Spleen (tissue), 13 donors: ENCODE measurements around the gene KDM5B. TPM values are rescaled to one million over a fixed set of nuclear protein-coding genes. Genes with fewer than 3 reads are reported as not detected.

Source experiments
- DNase-seq: peaks from one replicate; pipeline ENCODE4 v3.0.0-alpha.2; 2020
- H3K27ac ChIP-seq, 8 donors: fragments of 200-600 bp; sonication (generic) in 7 of 8; 1 replicate in 4 of 8; 2 replicates in 4 of 8; pipeline versions ENCODE4 v1.5.0 to v1.8.0; 2016 to 2021; ENCODE audit warnings: inconsistent platforms in 4 of 8, mild to moderate bottlenecking in 4 of 8, moderate library complexity in 1 of 8
- H3K27me3 ChIP-seq, 7 donors: fragments of 200-600 bp; sonication (generic) in 6 of 7; replicated peaks in 1 of 7; 1 replicate in 4 of 7; 2 replicates in 3 of 7; pipeline versions ENCODE4 v1.5.0 to v1.8.0; 2016 to 2021; ENCODE audit warnings: inconsistent platforms in 3 of 7, mild to moderate bottlenecking in 1 of 7
- H3K36me3 ChIP-seq, 6 donors: fragments of 200-600 bp; sonication (generic) in 5 of 6; 1 replicate in 4 of 6; 2 replicates in 2 of 6; pipeline versions ENCODE4 v1.5.0 to v1.8.0; 2016 to 2021; ENCODE audit warnings: inconsistent platforms in 2 of 6
- H3K4me1 ChIP-seq, 6 donors: fragments of 200-600 bp; sonication (generic) in 5 of 6; 1 replicate in 3 of 6; 2 replicates in 3 of 6; pipeline versions ENCODE4 v1.5.0 to v1.8.0; 2016 to 2021; ENCODE audit warnings: inconsistent platforms in 3 of 6
- H3K4me3 ChIP-seq, 8 donors: fragments of 200-600 bp; sonication (generic) in 7 of 8; 1 replicate in 4 of 8; 2 replicates in 4 of 8; pipeline versions ENCODE4 v1.5.0 to v1.8.0; 2016 to 2021; ENCODE audit warnings: inconsistent platforms in 4 of 8, mild to moderate bottlenecking in 4 of 8, moderate library complexity in 2 of 8
- H3K9me3 ChIP-seq, 8 donors: fragments of 200-600 bp; sonication (generic) in 7 of 8; 1 replicate in 4 of 8; 2 replicates in 4 of 8; pipeline versions ENCODE4 v1.5.0 to v1.8.0; 2016 to 2021; ENCODE audit warnings: inconsistent platforms in 4 of 8
- POLR2A ChIP-seq, 3 donors: fragments of 450-650 bp; IDR thresholded peaks; one replicate each; pipeline ENCODE4 v1.5.1; 2017; ENCODE audit warnings: antibody characterized with exemption in 3 of 3, mild to moderate bottlenecking in 1 of 3
- POLR2AphosphoS5 ChIP-seq, 3 donors: sonication (generic); formaldehyde crosslinking; IDR thresholded peaks; one replicate each; pipeline ENCODE4 v1.5.1; 2017; ENCODE audit warnings: antibody characterized with exemption in 3 of 3
- WGBS, 5 donors: extraction: QIAGEN DNeasy Blood & Tissue Kit in 3 of 5; methylation state at CpG; one replicate each; pipeline versions ENCODE4 v1.1.5 to v1.1.7; 2013 to 2018; 5-methylcytosine and 5-hydroxymethylcytosine counted together
- intact Hi-C: fragments of 100-400 bp; cut with DNase I; formaldehyde crosslinking; loops from one replicate; pipeline ENCODE4 v1.15.0; 2023; ENCODE audit warnings: low total_unique reads
- long read RNA-seq, 2 donors: transcript quantifications; one replicate each; lab custom pipeline, GENCODE V29; 2026
- polyA plus RNA-seq, 3 donors: library from polyadenylated mRNA; stranded (reverse); fragments of 200-250 nt; gene quantifications; one replicate each; pipeline ENCODE4 v1.2.1, GENCODE V29; 2013
- total RNA-seq, 7 donors: library from RNA; depleted of rRNA in 3 of 7; stranded (reverse); fragments of >200 nt in 3 of 7; fragmentation: NEBNext Ultra II Directional in 4 of 7; extraction: Animal tissue kit (Norgen Biotek cat#: 25700) in 4 of 7; gene quantifications; one replicate each; pipeline versions ENCODE4 v1.1.0 to v1.2.1, GENCODE V29; 2016 to 2021
- TF ChIP-seq, protein P1 (sequence below), 11 experiments: fragments of 200-600 bp in 7 of 11; fragments of 450-650 bp in 4 of 11; sonication (generic) in 4 of 11; IDR thresholded peaks in 8 of 11; conservative IDR thresholded peaks in 3 of 11; 1 replicate in 7 of 11; 2 replicates in 4 of 11; pipeline versions ENCODE4 v1.4.0 to v1.8.0; 2016 to 2021; ENCODE audit warnings: antibody characterized with exemption in 11 of 11, inconsistent platforms in 4 of 11, mild to moderate bottlenecking in 1 of 11
- donor health status: healthy with polysubstance abuse.
- donor health status: DM: no; HTN: no; CAD: no; lungs with moderate emphysema.
- donor health status: DM: no; HTN: no; CAD: no.
- donor health status: Bipolar disorder and iron deficiency.
- donor health status: healthy.
- donor health status: DM: no; HTN: no; CAD: no.
- donor health status: DM: yes; HTN: yes; CAD: no.

KDM5B gene
- 10 to 100 TPM; 45.4 to 71.9 (median 59.4) TPM for total RNA-seq
- polyA plus RNA-seq = 1 to 10 TPM; 7.7 to 8.9 (median 8.4) TPM
- long read RNA-seq, donor 1, transcript KDM5B-229 (1 exons, 3,141 nt) = major isoform, 10 of 17 reads
- long read RNA-seq, donor 1, partial matches to known transcripts = 0 of 17 reads
- long read RNA-seq, donor 1, other reads (novel, unspliced or antisense) = 0 of 17 reads
- long read RNA-seq, donor 2, partial matches to known transcripts = 0 of 9 reads
- long read RNA-seq, donor 2, other reads (novel, unspliced or antisense) = 0 of 9 reads

DNA sequence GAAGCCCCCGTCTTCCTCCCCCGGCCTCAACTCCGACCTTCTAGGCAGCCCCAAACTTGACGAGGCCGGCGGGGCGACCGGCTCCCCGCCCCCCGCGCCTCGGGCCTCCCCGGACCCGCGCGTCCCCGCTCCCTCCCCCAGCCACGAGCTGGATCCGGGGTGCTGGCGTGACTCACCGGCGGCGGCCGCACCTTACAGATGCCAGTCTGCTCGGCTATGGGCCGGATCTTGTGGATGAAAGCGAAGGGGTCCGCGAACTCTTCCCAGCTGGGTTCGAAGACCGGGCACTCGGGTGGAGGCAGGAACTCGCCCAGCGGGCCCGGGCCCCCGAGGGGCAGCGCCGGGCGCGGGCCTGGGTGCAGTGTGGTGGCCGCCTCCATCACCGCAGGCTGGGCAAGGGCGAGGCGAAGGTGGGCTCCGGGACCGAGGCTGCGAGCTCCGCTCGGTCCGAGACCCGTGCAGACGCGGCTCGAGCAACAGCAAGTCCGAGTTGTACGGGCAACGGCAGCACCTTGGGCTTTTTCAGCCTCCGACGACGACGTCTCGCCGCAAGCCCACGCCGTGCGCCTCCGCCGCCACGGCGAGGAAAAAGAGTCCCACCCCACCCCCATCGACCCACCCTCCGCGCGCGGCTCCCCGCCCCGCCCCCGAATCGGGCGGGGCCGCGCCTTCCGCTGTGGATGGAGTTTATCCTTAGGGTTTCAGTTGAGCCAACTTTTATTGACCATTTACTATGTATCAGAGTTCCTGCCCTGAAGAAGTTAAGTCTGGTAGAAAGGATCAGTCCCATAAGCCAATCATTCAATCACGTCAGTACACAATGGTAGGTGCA lies at the start of gene KDM5B:
Gene KDM5B (minus strand): TSS at position 496 of the 832 bp plus-strand sequence. CDS start 116 bp downstream, at position 380.
- Histone ChIP-seq H3K4me3 (peak within 1 kb of the TSS; percentile 70 to 99 (median 95)), H3K27me3 (peaks cover 0 to 3% (median 0%) of the 10 kb centered on the region in 7 donors), H3K27ac (peak within 1 kb of the TSS; percentile 73 to 93 (median 90)), H3K9me3 (no peaks in the 10 kb centered on the region), H3K36me3 (no peaks in the 10 kb centered on the region), H3K4me1 (peaks cover 5 to 72% (median 53%) of the 10 kb centered on the region in 6 donors)
- WGBS, 5 donors = 1 to 2% (median 1%) methylated on average over 22 to 84 of the region's 84 CpGs
- intact Hi-C loops = loop anchor here (10.0 kb wide), 1 partner anchor 197 kb away; the partner anchor contains the start of gene TMEM183A
- DNase-seq = peak; percentile 92
- peak in 1 of 3 donors; percentile 73 for TF ChIP-seq POLR2A (IDR thresholded peaks at IDR 0.05)
- peak; percentile 93 to 94 (median 94) for TF ChIP-seq POLR2AphosphoS5 (IDR thresholded peaks at IDR 0.05)
- TF ChIP-seq, protein P1, sequence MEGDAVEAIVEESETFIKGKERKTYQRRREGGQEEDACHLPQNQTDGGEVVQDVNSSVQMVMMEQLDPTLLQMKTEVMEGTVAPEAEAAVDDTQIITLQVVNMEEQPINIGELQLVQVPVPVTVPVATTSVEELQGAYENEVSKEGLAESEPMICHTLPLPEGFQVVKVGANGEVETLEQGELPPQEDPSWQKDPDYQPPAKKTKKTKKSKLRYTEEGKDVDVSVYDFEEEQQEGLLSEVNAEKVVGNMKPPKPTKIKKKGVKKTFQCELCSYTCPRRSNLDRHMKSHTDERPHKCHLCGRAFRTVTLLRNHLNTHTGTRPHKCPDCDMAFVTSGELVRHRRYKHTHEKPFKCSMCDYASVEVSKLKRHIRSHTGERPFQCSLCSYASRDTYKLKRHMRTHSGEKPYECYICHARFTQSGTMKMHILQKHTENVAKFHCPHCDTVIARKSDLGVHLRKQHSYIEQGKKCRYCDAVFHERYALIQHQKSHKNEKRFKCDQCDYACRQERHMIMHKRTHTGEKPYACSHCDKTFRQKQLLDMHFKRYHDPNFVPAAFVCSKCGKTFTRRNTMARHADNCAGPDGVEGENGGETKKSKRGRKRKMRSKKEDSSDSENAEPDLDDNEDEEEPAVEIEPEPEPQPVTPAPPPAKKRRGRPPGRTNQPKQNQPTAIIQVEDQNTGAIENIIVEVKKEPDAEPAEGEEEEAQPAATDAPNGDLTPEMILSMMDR (IDR thresholded peaks at IDR 0.05 in 8 of 11, conservative IDR thresholded peaks at IDR 0.05 in 3 of 11) = peak in 1 of 11 experiments; percentile 11

DNA sequence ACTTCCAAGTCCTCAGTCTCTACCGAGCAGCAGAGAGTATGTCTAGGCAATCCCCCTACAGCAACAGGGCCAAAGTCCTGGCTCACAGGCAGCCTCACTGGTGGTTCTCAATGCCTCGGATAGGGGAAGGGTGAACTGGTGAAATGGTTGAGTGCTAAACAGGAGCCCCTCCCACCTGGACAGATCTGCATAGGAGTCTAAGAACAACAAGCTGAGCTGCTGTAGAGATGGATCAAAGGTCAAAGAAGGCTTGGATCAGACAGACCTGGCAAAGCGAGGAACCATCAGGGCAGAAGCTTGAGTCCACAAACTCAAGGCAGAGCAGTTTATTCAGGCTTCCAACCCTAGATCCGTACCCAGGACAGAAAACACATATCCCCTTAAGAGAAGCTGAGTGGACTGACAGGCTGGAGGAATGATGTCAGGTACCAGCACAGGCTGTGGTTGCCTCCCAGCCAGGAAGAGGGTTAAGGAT lies 49.0 kb upstream of the KDM5B start:
- intact Hi-C loops = no loop called here
- DNase-seq = no peak
- no peaks in the 10 kb centered on the region for H3K36me3 ChIP-seq
- H3K27me3 ChIP-seq = peaks cover 0 to 23% (median 0%) of the 10 kb centered on the region in 7 donors
- no peaks in the 10 kb centered on the region for H3K9me3 ChIP-seq
- TF ChIP-seq POLR2A (IDR thresholded peaks at IDR 0.05) (no peak), POLR2AphosphoS5 (IDR thresholded peaks at IDR 0.05) (no peak)
- TF ChIP-seq, protein P1 (IDR thresholded peaks at IDR 0.05 in 8 of 11, conservative IDR thresholded peaks at IDR 0.05 in 3 of 11) = no peak
- peaks cover 5 to 61% (median 29%) of the 10 kb centered on the region in 6 donors for H3K4me1 ChIP-seq
- H3K4me3 ChIP-seq = no peak overlapping the region
- 57 to 73% (median 65%) methylated on average over 4 of the region's 4 CpGs for WGBS, 5 donors
- peak overlapping the region in 2 of 8 donors; percentile 42 to 74 for H3K27ac ChIP-seq

DNA sequence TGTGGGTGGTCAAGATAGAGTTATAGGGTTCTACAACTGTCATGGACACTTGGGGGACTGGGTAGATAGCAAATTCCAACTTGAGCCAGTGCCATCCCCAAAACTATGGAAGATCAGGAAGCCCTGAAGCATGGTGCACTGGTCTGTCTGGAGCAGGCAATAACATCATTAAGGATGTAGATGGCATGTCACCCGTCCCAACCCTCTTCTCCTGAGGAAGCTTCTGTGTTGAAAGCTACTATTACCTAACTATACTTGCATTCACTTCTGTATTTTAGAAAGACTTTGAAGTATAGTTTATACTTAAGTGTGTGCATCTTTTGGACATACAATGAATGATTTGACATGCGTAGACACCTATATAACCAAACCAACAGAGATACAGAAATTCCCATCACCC lies 47.8 kb upstream of the KDM5B start:
- no peaks in the 10 kb centered on the region for H3K36me3 ChIP-seq
- H3K4me3 ChIP-seq = no peak overlapping the region
- DNase-seq = no peak
- H3K27ac ChIP-seq = no peak overlapping the region
- peaks cover 0 to 12% (median 0%) of the 10 kb centered on the region in 7 donors for H3K27me3 ChIP-seq
- no peaks in the 10 kb centered on the region for H3K9me3 ChIP-seq
- TF ChIP-seq POLR2AphosphoS5 (IDR thresholded peaks at IDR 0.05) = no peak
- no peak for TF ChIP-seq POLR2A (IDR thresholded peaks at IDR 0.05)
- TF ChIP-seq, protein P1 (IDR thresholded peaks at IDR 0.05 in 8 of 11, conservative IDR thresholded peaks at IDR 0.05 in 3 of 11) = no peak
- H3K4me1 ChIP-seq = peaks cover 0 to 49% (median 19%) of the 10 kb centered on the region in 6 donors
- intact Hi-C loops = no loop called here
- 54 to 89% (median 77%) methylated on average over 2 of the region's 2 CpGs for WGBS, 5 donors
